Epithelial cell of esophagus (primary cell): ENCODE data around the gene SETD1B.
"Not testable (repeated sequence)": the region's sequence is repeated elsewhere in the genome, so short reads cannot be mapped to it uniquely, and the experiment has no call there.

ENCODE experiments used
- DNase-seq: peaks from one replicate; pipeline ENCODE4 v3.0.0; 2010; ENCODE audit warnings: low read depth
- H3K4me3 ChIP-seq: 2 replicates; pipeline ENCODE4 v1.5.1; 2011; ENCODE audit warnings: mild to moderate bottlenecking, low read length, control low read depth
- CTCF ChIP-seq: IDR thresholded peaks from 2 replicates; pipeline ENCODE4 v1.5.1; 2011; ENCODE audit warnings: low read depth, mild to moderate bottlenecking, low read length, control low read depth, inconsistent platforms; ENCODE audit not compliant: insufficient read depth; ENCODE audit errors: missing control alignments

SETD1B gene

GRCh38 chr12:121871467-121871866, 67.7 kb downstream of the SETD1B start:
- TF ChIP-seq CTCF: no peak
- no peak for DNase-seq
- no peak overlapping the region for H3K4me3 ChIP-seq

GRCh38 chr12:121872546-121873215, 68.9 kb downstream of the SETD1B start:
- TF ChIP-seq CTCF: no peak
- no peak overlapping the region for H3K4me3 ChIP-seq

GRCh38 chr12:121873216-121873569, 69.4 kb downstream of the SETD1B start:
- no peak for TF ChIP-seq CTCF
- DNase-seq: no peak
- no peak overlapping the region for H3K4me3 ChIP-seq

More at GRCh38 chr12:121872546-121873215, 68.9 kb downstream of the SETD1B start:
- peak; percentile 95 for DNase-seq

GRCh38 chr12:121874071-121874470, 70.3 kb downstream of the SETD1B start:
- TF ChIP-seq CTCF: no peak
- no peak for DNase-seq
- no peak overlapping the region for H3K4me3 ChIP-seq

GRCh38 chr12:121875582-121875981, 71.8 kb downstream of the SETD1B start:
- no peak for DNase-seq
- no peak overlapping the region for H3K4me3 ChIP-seq
- TF ChIP-seq CTCF: no peak

GRCh38 chr12:121876080-121876447, 72.3 kb downstream of the SETD1B start:
- DNase-seq, H3K4me3 ChIP-seq: not testable (repeated sequence)
